GM18858 (cell line): ENCODE results near the gene IFRD2.
"Not testable (repeated sequence)": the region's sequence is repeated elsewhere in the genome, so short reads cannot be mapped to it uniquely, and the experiment has no call there.

Experiments used
- ATAC-seq: cut with Tn5 transposase; IDR thresholded peaks from one replicate; pipeline ENCODE4 v1.9.1; 2021; ENCODE audit not compliant: unreplicated experiment

The IFRD2 gene

DNA sequence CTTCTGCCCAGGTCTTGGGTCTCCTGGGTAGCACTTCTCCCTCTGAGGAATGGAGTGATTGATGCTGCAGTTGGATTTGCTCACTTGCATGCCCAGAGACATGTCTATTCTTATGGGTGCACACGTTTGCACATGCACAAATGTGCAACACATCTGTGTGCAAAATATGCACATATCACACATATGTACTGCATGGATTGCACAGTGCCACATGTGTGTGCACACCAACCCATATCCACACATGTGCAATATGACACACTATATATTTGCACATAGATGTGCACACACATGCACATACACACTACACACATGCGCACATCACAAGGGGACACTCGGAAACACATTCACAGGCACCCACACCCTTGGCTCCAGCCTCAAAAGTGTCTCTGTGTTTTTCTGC is 24.0 kb downstream of the IFRD2 start:
- no peak for ATAC-seq

DNA sequence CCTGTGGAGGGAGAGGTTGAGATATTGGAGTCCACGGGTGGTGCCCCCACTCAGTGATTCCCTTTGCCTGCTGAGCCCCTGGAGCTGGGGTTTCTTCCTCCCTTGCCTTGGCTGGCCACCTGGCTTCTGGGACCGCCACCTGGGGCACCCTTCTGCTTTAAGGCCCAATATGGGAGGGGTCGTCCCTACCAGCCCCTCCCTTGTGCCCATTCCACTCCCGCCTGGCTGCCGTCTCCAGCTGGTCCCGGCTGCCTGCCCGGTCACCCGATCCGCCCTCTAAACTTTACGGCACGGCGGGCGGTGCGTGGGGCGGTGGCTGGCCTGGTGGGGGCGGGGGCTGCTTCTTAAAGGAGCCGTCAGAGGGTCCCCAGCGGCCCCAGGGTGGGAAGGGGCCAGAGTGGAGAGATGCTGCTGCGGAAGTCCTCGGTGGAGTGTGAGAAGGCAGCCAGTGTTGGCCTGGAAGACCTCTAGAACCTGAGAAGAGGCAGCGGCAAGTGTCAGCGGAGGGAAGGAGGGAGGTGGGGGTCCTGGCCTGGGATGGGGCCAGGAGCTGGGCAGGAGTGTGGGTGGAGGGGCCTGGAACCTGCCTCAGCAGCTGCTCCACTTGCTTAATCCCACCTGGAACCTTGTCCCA is 24.8 kb downstream of the IFRD2 start:
- no peak for ATAC-seq

DNA sequence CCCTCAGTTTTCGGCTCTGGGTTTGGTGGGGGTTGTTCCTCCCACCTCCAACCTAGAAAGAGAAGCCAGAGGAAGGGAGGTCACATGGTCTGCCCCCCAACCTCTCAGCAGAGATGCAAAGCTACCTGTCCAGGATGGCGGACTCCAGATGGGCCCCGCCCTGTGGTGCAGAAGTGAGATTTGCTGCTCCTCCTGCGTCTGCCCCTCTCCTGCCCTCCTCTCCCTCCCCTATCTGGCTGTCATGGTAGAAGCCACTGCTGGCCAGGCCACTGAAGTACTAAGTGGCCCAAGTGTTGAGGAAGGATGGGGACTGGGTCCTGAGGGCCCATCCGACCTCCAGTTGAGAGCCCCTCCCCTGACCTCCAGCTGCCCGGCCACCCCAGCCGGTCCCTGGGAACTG is 25.4 kb downstream of the IFRD2 start:
- ATAC-seq, result no peak

DNA sequence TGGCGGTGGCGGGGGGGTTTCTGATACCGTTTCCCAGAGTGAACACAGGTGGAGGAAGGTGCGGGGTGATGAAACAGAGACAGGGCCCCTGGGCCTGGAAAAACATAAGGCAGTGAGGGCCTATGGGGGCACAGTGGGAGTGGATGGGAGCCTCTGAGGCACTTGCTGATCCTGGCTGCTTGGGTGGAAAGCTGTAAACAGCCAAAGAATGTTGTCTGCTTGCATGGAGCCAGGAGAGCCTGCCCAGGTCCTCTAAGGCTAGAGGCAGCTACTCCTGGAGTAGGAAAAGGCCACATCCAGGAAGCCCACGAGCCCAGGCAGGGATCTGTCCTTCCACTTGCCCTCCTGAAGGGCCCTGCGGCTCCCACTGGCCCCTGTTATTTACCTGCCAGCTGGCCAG is 26.2 kb downstream of the IFRD2 start:
- no peak for ATAC-seq

DNA sequence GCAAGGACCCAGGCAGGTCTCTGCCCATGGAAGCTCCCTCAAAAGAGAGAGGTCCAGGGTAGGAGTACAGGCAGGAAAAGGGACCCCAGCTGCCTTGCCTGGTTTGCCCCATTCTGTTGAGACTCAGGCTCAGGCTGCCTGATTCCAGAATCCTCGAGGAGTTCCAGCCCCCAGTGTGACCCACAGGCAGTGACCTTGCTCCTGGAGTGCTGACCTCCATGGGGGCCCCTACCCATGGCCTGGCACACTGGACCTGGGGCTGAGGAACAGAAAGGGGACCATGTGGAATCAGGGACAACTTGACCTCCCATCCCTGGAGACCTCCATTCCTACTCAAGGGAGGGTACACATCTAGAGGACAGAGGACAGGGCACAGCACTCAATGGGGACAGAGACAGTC is 26.7 kb downstream of the IFRD2 start:
- no peak for ATAC-seq

DNA sequence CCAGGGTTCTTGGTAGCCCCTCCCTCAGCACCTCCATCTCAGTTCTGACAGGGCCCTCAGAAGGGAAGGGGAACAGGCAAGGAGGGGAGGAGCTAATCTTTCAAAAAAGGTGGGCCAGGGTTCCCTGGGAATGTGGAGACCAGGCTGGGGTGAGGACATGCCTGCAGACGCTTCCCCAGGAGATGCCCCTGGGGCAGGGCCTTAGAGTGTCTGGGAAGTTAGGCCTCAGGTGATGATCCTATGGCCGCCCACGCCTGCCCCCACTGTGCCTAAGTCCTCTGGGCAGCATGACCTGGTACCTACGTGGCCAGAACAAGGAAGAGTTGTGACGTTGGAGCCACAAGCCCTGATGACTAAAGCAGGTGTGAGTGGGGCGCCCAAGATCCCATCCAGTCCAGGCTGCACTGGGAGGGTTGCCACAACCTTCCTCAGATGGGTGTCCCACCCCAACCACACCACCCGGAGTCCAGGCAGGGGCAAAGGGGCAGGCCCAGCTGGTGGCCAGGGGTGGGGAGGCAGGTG is 27.2 kb downstream of the IFRD2 start:
- no peak for ATAC-seq

DNA sequence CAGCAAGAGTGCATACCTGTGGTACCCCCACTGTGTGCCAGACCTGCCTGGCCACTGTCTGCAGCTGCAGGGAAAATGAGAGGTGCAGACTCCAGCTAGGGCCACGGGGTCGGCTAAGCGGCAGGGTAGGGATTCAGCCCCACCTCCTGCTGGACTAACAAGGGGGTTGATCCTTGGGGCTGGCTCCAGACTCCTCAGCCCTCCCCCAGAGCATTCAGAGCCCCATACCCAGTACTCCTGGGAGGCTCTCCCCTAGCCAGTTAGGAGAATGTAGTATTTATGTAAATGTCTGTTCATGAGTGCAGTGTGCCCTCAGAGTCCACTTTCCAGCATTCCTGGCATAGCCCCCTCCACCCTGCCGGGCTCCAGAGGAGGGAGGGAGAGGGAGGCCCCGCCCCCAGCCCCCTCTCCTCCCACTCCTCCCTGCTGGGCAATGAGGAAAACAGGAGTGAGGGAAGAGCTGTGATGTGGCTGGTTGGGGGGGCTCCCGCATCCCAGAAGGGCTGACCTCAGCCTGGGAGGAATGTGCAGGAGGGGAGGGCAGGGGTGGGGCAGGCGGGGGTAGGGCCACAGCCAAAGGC is 27.8 kb downstream of the IFRD2 start:
- ATAC-seq, result no peak

DNA sequence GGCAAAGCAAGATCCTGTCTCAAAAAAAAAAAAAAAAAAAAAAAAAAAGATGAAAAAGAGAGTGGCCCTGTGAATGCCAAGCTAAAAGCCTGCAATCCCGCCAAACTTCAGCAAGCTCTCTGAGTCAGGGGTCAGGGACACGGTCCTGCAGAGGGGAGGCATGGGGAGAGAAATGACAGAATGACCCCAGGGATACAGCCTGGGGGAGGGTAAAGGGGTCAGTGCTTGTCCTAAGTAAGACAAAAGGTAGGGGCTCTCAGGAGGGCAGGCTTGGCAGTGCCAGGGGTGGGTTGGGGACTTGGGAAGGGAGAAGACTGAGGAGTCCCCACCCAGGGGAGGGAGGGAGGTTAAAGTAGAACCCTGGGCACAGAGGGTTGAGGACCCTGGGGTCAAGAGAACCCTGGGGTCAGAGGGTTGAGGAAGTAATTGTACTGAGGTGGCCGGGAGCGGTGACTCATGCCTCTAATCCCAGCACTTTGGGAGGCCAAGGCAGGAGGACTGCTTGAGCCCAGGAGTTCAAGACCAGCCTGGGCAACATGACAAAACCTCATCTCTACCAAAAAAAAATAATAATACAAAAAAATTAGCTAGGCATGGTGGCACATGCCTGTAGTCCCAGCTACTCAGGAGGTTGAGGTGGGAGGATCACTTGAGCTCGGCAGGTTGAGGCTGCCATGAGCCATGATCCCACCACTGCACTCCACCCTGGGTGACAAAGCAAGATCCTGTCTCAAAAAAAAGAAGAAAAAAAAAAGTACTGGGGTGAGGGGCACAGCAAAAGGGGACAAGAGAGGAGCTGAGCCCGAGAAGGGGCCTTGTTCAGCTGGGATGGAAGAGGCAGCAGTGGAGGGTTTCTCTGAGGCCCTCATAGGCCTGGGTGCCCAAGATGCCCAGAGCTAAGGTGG is 28.5 kb downstream of the IFRD2 start:
- ATAC-seq, result no peak

DNA sequence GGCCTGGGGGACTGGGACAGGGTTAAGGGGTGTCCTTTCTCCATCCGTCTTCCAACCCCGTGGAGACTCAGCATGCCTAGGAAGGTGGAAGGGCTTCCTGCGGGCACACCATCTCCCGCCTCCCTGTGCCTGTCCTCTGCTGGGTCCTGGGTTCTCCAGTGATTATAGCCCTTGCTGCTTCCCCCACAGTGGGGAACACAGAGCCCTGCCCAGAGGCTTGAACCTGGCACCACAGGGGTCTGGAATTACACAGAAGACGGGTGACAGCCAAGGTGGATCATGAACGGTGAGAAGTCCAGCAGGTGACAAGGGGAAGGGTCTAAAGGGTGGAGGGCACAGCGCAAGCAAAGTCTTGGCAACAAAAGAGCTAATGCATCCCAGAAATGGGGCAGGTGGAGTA is 29.5 kb downstream of the IFRD2 start:
- no peak for ATAC-seq

DNA sequence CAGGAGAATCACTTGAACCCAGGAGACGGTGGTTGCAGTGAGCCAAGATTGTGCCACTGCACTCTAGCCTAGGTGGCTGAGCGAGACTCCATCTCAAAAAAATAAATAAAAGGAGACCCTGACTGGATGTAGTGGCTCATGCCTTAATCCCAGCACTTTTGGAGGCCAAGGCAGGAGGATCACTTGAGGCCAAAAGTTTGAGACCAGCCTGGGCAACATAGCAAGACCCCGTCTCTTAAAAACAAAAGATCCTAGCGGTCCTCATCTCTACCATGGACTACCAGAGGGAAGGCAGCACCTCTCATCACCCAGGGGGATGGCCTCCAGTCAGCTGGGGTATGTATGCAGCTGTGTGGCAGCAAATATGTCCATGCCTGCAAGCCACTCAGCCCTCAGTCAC is 30.0 kb downstream of the IFRD2 start:
- not testable (repeated sequence) for ATAC-seq

DNA sequence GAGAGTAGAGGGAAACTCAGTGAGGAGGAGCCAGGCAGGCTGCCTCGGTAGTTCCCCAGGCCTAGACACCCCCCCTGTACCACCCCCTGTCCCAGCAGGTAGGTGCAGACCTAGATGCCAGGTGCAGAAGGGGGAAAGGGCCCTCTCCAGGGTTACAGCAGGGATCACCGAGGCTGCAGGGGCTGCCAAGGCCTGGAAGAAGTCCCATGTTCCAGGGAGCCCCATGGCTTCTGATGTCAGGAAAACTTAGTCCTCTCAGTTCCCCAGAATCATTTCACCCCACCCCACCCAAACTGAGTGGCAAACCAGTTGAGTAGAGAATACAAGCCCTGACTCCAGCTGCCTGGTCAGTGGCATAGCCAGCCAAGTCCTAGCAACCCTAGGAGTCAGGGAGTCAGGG is 30.7 kb downstream of the IFRD2 start:
- no peak for ATAC-seq

DNA sequence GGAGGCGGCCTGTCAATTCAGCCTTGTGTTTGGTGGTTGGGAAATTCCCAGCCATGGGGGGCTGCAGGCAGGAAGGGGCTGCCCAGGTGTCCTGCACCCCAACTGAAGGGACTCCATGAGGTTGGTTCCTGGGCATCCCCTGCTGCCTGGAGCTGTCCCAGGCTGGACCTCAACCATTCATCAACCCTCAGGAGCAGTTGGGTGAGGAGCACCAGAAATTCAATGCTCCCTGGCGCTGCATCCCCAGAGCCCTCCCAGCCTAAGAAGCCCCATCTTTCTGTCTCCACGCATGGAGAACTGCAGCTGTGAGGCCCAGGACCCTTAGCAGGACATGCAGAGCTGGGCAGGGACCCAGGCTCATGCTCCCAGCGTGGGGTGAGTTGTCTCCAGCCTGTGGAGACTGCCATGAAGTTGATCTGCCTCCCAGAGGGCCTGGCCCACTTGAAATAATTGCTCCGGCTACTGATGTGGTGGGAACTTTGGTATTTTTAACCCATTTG is 31.2 kb downstream of the IFRD2 start:
- ATAC-seq, result no peak

DNA sequence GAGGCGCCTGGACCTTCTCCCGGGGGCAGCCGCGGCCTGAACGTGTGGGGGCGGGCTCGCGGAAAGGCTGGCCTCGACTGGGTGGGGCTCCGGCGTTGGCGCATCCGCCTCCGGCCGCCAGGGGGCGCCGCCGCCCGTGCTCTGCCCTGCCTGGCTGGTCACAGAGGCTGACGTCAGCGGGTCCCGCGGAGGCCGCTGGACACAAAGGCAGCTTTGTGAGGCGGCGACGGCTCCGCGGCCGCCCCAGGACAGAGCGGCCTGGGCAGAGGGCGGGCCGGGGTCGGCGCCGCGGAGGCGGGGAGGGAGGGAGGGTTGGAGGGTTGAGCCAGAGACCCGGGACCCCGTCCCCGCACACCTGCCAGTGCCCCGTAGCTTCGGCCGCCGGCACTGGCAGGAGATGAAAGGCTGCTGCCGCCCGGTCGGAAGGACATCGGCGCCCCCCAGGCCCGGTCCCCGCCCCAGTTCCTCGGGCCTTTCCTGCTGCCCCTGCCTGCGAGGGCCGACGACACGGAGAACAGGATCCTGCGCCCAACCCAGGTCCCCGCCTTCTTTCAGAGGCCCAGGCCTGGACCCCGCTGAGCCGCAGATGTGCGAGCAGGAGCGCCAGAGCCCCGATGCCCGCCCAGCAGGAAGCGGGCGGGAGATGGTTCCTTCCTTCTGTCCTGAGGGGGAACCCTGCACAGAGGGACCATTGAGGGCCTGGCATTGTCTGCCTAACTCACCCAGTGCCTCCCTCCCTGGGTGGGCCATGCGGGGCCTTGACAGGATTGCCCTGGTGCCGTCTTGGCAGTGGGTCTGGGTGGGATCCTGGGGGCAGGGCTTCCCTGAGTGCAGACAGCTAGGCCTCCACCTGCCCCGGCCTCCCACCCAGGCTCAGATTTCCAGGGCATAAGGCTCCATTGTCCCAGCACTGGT is 31.9 kb downstream of the IFRD2 start:
- peak; percentile 84 for ATAC-seq

DNA sequence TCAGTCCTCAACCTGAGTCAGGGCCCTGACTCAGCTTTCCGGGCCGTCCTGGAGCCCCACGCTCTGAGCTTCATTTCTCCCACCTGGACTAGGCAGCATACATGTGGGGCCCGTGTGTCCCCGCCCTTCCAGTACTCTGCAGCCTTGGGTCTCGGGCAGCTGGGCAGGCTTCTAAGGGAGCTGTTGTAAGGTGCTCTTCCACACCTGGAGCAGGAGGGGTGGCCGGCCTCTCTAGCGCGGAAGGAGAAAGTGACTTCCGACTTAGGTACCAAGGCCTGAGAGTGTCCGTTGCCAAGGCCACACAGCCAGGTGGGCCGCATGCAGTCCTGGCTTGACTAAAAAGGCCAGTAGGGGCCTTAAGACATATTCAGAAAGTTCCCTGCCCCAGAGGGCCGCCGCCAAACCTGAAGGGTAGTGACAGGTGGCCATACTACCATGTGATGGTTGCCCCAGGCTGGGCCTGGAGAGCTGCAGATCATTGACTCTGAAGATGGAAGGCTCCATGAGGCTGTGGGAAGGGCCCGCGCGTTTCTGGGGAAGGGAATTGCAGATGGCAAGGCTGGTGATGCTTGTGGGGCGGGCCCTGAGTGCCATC is 32.7 kb downstream of the IFRD2 start:
- ATAC-seq, result peak; percentile 14

DNA sequence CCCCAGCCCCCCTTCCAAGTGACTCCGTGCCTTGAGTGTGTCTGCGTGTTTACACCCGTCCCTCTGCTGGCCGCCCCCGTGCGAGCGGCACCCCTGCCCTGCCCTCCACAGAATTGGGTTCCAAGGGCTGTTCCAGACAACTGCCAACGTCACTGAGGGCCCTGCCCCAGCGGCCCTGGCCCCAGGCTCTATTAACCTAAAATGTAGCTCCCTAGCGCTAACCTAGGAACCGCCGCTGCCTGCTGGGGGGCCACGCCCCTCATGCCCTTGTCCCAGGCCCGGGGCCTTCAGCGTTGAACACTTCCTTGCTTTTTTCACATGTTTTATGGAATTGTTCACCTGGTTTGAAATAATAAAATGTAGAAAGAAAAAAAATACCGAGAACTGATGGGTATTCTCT is 33.2 kb downstream of the IFRD2 start:
- no peak for ATAC-seq

DNA sequence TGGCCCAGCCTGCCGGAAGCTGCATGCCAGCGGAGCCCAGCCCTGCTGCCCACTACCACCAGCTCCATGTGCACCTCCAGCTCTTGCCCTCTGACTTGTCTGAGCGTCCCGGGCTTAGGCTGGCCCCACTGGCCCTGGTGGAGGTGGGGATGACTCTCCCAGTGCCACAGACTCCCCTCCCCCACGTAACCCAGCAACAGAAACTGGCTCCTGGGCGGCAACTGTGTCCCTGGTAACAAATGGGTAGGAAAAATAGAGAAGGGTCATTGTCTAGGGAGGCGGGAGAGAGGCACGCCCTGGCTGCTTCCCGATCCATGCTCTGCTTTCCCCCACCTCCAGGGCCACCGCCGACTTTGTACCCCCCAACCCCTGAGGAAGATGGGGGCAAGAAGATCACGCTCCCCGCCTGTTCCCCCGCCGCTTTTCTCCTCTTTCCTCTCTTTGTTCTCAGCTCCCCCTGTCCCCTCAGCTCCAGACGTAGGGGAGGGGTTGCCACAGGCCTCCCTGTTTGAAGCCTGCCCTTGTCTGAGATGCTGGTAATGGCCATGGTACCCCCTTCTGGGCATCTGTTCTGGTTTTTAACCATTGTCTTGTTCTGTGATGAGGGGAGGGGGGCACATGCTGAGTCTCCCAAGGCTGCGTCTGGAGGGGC is 34.1 kb downstream of the IFRD2 start:
- no peak for ATAC-seq

DNA sequence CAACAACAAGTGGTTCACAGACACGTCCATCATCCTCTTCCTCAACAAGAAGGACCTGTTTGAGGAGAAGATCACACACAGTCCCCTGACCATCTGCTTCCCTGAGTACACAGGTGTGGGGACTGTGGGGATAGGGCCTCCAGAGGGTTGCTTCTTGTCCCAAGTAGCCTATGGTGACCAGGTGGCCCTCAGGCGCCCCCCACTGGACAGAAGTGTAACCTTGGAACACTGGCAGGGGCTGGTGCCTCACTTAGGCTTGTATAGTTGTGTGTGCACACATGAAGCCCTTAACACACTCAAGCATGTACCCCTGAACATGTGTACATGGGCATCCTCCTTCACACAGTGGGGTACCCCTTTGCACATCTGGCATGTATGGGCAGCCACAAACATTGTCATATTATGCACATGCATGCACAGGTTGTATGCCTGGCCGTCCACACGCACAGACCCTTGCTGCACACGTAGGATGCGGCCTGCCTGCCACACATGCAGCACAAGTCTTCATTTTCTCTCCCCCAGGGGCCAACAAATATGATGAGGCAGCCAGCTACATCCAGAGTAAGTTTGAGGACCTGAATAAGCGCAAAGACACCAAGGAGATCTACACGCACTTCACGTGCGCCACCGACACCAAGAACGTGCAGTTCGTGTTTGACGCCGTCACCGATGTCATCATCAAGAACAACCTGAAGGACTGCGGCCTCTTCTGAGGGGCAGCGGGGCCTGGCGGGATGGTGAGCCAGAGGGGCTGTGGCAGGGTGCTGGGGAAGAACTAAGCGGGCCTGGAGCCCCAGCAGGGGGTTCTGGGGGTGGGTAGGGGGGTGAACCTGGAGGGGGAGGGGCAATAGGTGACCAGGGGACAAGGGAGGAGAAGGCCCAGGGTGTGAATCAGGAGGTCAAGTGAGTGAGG is 35.0 kb downstream of the IFRD2 start:
- no peak for ATAC-seq

DNA sequence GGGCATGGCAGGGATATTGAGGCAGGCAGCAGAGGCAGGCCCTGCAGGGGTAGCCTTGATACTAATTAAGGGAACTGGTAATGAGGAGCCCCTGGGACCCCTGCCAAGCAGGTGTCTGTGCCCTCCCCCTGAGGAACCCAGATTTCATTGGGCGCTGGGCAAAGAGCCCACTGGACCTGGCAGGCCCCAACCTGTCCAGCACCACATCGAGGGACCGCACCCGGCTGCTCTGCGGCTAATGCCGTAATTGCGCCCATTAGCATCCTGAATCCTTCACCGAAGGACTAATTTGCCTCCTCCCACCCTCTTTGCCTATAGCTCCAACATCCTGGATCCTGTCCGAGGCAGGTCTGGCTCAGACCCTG is 37.0 kb downstream of the IFRD2 start:
- no peak for ATAC-seq
